PC-3 (cell line): Measurements from ENCODE around the gene CROCC. TPM values are rescaled to one million over a fixed set of nuclear protein-coding genes. Genes with fewer than 3 reads are reported as not detected.

Experiments
- ATAC-seq: fragments of 200-7000 bp; cut with Tn5 transposase; 2 replicates; pipeline ENCODE4 v1.9.1; 2020; ENCODE audit warnings: mild to moderate bottlenecking, moderate library complexity
- BruUV-seq: library from RNA; stranded (reverse); fragments of 400-500 nt; replicated peaks from 2 replicates; lab custom pipeline; 2021; lab: Mats Ljungman, UMichigan
- CTCF ChIA-PET: fragments of 300-600 bp; sonication (Branson Sonifier 250); formaldehyde crosslinking; loops from one replicate; lab custom pipeline; 2022; ENCODE audit warnings: antibody characterized with exemption; lab: Charles Lee
- POLR2A ChIA-PET: fragments of 300-600 bp; sonication (Branson Sonifier 250); formaldehyde crosslinking; loops from one replicate; lab custom pipeline; 2022; ENCODE audit warnings: antibody characterized with exemption; ENCODE audit not compliant: unreplicated experiment; lab: Charles Lee
- DNase-seq: peaks from one replicate; pipeline ENCODE4 v3.0.0-alpha.2; 2015
- H2AFZ ChIP-seq: fragments of 300-600 bp; sonication (generic); 2 replicates; pipeline ENCODE4 v1.6.0; 2016; ENCODE audit warnings: antibody characterized with exemption, low read length
- H3F3A ChIP-seq: fragments of 300-600 bp; sonication (generic); one replicate; pipeline ENCODE4 v1.6.0; 2017; ENCODE audit warnings: antibody characterized with exemption, low read length, control low read depth, mild to moderate bottlenecking; ENCODE audit not compliant: unreplicated experiment
- H3K27ac ChIP-seq: fragments of 300-600 bp; sonication (generic); 2 replicates; pipeline ENCODE4 v1.5.1; 2016; ENCODE audit warnings: mild to moderate bottlenecking, low read length
- H3K27me3 ChIP-seq: fragments of 300-600 bp; sonication (generic); 2 replicates; pipeline ENCODE4 v1.6.1; 2016; ENCODE audit warnings: low read length, mixed read lengths
- H3K36me3 ChIP-seq: fragments of 300-600 bp; sonication (generic); 2 replicates; pipeline ENCODE4 v1.6.1; 2016; ENCODE audit warnings: low read depth, mixed run types, low read length, mixed read lengths
- H3K4me1 ChIP-seq: fragments of 300-600 bp; sonication (generic); 2 replicates; pipeline ENCODE4 v1.5.1; 2016; ENCODE audit warnings: low read length; ENCODE audit not compliant: insufficient read depth
- H3K4me2 ChIP-seq: fragments of 300-600 bp; sonication (generic); 2 replicates; pipeline ENCODE4 v1.6.0; 2016; ENCODE audit warnings: low read length
- H3K4me3 ChIP-seq: fragments of 300-600 bp; sonication (generic); 2 replicates; pipeline ENCODE4 v1.5.1; 2016; ENCODE audit warnings: mild to moderate bottlenecking, low read length, mixed read lengths
- H3K79me2 ChIP-seq: fragments of 300-600 bp; sonication (generic); 2 replicates; pipeline ENCODE4 v1.6.1; 2017; ENCODE audit warnings: low read length, mixed read lengths
- H3K9ac ChIP-seq: fragments of 300-600 bp; sonication (generic); 2 replicates; pipeline ENCODE4 v1.6.0; 2016; ENCODE audit warnings: mild to moderate bottlenecking, low read length
- H3K9me2 ChIP-seq: fragments of 300-600 bp; sonication (generic); replicated peaks from 2 replicates; pipeline ENCODE4 v1.6.1; 2016; ENCODE audit warnings: mixed run types, low read length, mixed read lengths
- H3K9me3 ChIP-seq: fragments of 300-600 bp; sonication (generic); 2 replicates; pipeline ENCODE4 v1.6.1; 2016; ENCODE audit warnings: low read length, mixed read lengths
- H4K20me1 ChIP-seq: fragments of 300-600 bp; sonication (generic); 2 replicates; pipeline ENCODE4 v1.6.1; 2016; ENCODE audit warnings: low read length, mixed read lengths
- EZH2 ChIP-seq: fragments of 300-600 bp; sonication (generic); IDR thresholded peaks from one replicate; pipeline ENCODE4 v1.6.1; 2017; ENCODE audit warnings: antibody characterized with exemption, mild to moderate bottlenecking, low read length; ENCODE audit not compliant: unreplicated experiment
- EZH2phosphoT487 ChIP-seq: fragments of 300-600 bp; sonication (generic); IDR thresholded peaks from 2 replicates; pipeline ENCODE4 v1.6.1; 2018; ENCODE audit warnings: mild to moderate bottlenecking, antibody characterized with exemption, low read length, borderline replicate concordance
- intact Hi-C: fragments of 100-400 bp; cut with micrococcal nuclease; formaldehyde crosslinking; loops from 2 replicates; pipeline ENCODE4 v1.9.0; 2023
- total RNA-seq: library from RNA; depleted of rRNA; stranded (reverse); fragments of >200 nt; gene quantifications from 2 replicates; pipeline ENCODE4 v1.2.3, GENCODE V29; 2014
- TF ChIP-seq, protein P1 (sequence below): fragments of 300-600 bp; sonication (generic); conservative IDR thresholded peaks from 2 replicates; pipeline ENCODE4 v1.5.1; 2017; ENCODE audit warnings: antibody characterized with exemption, low read depth, mild to moderate bottlenecking, low read length

The CROCC gene
- total RNA-seq, 1 experiment from 2014 or later = 24.6 TPM

DNA sequence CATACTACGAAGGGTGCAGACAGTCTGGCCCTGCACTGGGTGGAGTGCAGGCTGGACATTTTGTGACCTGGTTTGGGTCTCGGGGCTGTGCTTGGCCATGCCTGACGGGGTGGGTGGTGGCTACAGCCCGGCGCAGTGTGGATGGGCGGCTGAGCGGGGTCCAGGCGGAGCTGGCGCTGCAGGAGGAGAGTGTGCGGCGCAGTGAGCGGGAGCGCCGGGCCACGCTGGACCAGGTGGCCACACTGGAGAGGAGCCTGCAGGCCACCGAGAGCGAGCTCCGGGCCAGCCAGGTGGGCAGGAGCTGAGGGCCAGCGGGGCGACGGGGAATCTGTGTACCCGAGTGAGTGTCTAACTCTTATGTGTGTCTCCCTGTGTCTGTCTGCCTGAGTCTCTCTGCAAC, 44.6 kb downstream of the CROCC start:
- Histone ChIP-seq H2AFZ (no peak overlapping the region), H3K9ac (no peak overlapping the region), H3K36me3 (no peaks in the 10 kb centered on the region), H3K27ac (no peak overlapping the region), H3K9me2 (no peaks in the 10 kb centered on the region), H3F3A (no peaks in the 10 kb centered on the region), H3K27me3 (no peaks in the 10 kb centered on the region), H4K20me1 (no peaks in the 10 kb centered on the region), H3K4me2 (no peak overlapping the region), H3K4me1 (no peaks in the 10 kb centered on the region), H3K9me3 (no peaks in the 10 kb centered on the region), H3K4me3 (no peak overlapping the region), H3K79me2 (no peaks in the 10 kb centered on the region)
- intact Hi-C loops = no loop called here
- POLR2A ChIA-PET = no interaction called here
- no peak for TF ChIP-seq EZH2phosphoT487
- TF ChIP-seq, protein P1, sequence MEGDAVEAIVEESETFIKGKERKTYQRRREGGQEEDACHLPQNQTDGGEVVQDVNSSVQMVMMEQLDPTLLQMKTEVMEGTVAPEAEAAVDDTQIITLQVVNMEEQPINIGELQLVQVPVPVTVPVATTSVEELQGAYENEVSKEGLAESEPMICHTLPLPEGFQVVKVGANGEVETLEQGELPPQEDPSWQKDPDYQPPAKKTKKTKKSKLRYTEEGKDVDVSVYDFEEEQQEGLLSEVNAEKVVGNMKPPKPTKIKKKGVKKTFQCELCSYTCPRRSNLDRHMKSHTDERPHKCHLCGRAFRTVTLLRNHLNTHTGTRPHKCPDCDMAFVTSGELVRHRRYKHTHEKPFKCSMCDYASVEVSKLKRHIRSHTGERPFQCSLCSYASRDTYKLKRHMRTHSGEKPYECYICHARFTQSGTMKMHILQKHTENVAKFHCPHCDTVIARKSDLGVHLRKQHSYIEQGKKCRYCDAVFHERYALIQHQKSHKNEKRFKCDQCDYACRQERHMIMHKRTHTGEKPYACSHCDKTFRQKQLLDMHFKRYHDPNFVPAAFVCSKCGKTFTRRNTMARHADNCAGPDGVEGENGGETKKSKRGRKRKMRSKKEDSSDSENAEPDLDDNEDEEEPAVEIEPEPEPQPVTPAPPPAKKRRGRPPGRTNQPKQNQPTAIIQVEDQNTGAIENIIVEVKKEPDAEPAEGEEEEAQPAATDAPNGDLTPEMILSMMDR = no peak
- no peak for TF ChIP-seq EZH2
- BruUV-seq = no TSS peak
- no peak for ATAC-seq
- CTCF ChIA-PET = no interaction called here
- DNase-seq = no peak

DNA sequence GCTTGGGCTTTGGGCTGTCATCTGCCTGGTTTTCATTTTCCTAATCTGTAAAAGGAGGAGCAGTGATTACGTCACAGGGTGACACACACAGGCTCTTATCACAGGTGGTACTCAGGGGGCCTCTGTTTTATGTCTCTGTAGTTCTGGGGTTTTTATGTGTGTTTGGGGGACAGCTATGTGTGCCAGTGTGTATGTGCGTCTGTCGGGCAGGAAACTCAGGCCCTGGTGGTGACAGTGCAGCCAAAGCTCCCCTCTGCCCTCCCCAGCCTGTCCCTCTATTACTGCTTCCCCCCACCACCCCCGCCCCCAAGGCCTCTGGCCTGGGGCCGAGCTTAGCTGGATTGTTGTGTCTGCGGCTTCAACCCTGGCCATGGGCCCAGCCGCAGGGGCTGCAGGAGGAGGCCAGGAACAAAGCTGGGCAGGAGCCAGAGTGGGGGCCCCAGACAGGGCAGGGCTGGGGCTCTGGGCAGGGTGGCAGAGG, 45.4 kb downstream of the CROCC start:
- Histone ChIP-seq H3K79me2 (no peaks in the 10 kb centered on the region), H3K4me1 (no peaks in the 10 kb centered on the region), H3K9me2 (no peaks in the 10 kb centered on the region), H3K9ac (no peak overlapping the region), H3K4me2 (no peak overlapping the region), H3K9me3 (no peaks in the 10 kb centered on the region), H3K4me3 (no peak overlapping the region), H3K27me3 (no peaks in the 10 kb centered on the region), H2AFZ (no peak overlapping the region), H3K27ac (no peak overlapping the region), H3K36me3 (no peaks in the 10 kb centered on the region), H3F3A (no peaks in the 10 kb centered on the region), H4K20me1 (no peaks in the 10 kb centered on the region)
- ChIA-PET POLR2A (no interaction called here), CTCF (no interaction called here)
- intact Hi-C loops = no loop called here
- ATAC-seq (no peak), DNase-seq (no peak)
- BruUV-seq = no TSS peak
- TF ChIP-seq EZH2phosphoT487 = no peak
- no peak for TF ChIP-seq EZH2
- TF ChIP-seq, protein P1 = no peak

GRCh38 chr1:16967962-16968361, 46.2 kb downstream of the CROCC start:
- Histone ChIP-seq H3K9ac (no peak overlapping the region), H3K4me1 (no peaks in the 10 kb centered on the region), H3F3A (no peaks in the 10 kb centered on the region), H3K9me2 (no peaks in the 10 kb centered on the region), H3K79me2 (no peaks in the 10 kb centered on the region), H3K4me3 (no peak overlapping the region), H3K27ac (no peak overlapping the region), H2AFZ (no peak overlapping the region), H3K36me3 (no peaks in the 10 kb centered on the region), H3K9me3 (no peaks in the 10 kb centered on the region), H3K4me2 (no peak overlapping the region), H3K27me3 (no peaks in the 10 kb centered on the region), H4K20me1 (no peaks in the 10 kb centered on the region)
- no TSS peak for BruUV-seq
- ATAC-seq = no peak
- TF ChIP-seq EZH2 (no peak), EZH2phosphoT487 (no peak)
- TF ChIP-seq, protein P1 = no peak
- ChIA-PET POLR2A (no interaction called here), CTCF (no interaction called here)
- intact Hi-C loops = no loop called here
- no peak for DNase-seq
